ENCODE measurements around the gene IQGAP3. TPM values are rescaled to one million over a fixed set of nuclear protein-coding genes. Genes with fewer than 3 reads are reported as not detected.

Gene IQGAP3
- total and polyA plus RNA-seq, 12 donors: 0.07 to 3.8 (median 0.23) TPM

DNA sequence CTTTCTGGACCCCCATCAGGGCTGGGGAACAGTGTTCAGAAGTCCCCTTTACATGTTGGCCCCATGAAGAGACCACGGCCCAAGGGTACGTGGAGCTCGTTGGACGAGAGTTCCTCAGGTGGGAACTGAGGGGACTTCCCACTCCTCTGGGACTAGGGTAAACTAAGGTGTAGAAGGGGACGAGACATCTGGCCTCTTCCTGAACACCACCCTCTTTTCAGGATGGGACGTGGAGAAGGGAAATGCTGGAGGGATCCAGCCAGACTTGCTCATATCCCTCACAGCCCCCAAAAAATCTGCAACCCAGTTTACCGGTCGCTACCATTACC lies 21.3 kb upstream of the IQGAP3 start:
- DNase-seq: no peak
- no peak overlapping the region for H3K4me3 ChIP-seq
- TF ChIP-seq, protein P1, sequence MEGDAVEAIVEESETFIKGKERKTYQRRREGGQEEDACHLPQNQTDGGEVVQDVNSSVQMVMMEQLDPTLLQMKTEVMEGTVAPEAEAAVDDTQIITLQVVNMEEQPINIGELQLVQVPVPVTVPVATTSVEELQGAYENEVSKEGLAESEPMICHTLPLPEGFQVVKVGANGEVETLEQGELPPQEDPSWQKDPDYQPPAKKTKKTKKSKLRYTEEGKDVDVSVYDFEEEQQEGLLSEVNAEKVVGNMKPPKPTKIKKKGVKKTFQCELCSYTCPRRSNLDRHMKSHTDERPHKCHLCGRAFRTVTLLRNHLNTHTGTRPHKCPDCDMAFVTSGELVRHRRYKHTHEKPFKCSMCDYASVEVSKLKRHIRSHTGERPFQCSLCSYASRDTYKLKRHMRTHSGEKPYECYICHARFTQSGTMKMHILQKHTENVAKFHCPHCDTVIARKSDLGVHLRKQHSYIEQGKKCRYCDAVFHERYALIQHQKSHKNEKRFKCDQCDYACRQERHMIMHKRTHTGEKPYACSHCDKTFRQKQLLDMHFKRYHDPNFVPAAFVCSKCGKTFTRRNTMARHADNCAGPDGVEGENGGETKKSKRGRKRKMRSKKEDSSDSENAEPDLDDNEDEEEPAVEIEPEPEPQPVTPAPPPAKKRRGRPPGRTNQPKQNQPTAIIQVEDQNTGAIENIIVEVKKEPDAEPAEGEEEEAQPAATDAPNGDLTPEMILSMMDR (IDR thresholded peaks at IDR 0.05): no peak
- H3K36me3 ChIP-seq: peaks cover 0 to 62% (median 25%) of the 10 kb centered on the region in 9 donors
- H3K27me3 ChIP-seq: no peaks in the 10 kb centered on the region
- H3K4me1 ChIP-seq: peaks cover 3 to 19% (median 13%) of the 10 kb centered on the region in 9 donors
- intact Hi-C loops (cut with DNase I): loop anchor here in 5 of 10 donors (5.0 to 10.0 kb wide), 5 partner anchors 86 to 141 kb away; partner anchors contain the start of gene MEF2D (in 1 of the 5)
- 90 to 93% methylated on average over 8 of the region's 8 CpGs for WGBS, 2 donors
- H3K9me3 ChIP-seq: no peaks in the 10 kb centered on the region
- no peak overlapping the region for H3K27ac ChIP-seq
- ATAC-seq: no peak

DNA sequence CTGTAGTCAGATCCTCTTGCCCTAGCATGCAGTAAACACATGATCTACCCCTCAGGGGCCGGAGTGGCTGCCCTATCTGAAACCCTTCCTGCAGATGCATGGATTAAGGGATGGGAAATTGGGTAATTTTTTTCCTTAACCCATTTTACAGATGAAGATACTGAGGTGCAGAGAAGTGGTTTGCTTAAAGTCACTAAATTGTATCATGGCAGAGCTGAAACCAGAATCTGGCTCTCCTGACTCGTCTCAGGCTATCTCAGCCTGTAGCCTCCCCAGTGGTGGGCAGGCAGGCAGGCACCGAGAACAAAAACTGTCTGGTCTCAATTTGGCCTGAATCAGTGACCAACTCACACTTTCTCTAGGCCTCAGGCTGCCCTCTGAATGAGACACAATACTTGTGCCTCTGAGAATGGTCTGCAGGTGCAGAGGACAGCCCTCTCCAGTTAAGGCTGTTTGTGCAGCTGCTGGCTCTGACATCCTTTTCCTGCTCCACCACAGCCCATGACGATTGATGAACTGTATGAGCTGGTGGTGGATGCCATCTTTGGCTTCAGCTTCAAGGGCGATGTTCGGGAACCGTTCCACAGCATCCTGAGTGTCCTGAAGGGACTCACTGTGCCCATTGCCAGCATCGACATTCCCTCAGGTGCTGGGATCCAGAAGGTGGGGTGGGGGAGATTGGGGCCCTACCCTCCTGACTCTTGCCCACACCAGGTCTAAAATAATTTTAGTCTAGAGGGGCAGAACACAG lies 20.7 kb upstream of the IQGAP3 start:
- H3K4me3 ChIP-seq: peak overlapping the region in 1 of 10 donors; percentile 87
- peaks cover 0 to 56% (median 22%) of the 10 kb centered on the region in 9 donors for H3K36me3 ChIP-seq
- H3K27me3 ChIP-seq: no peaks in the 10 kb centered on the region
- TF ChIP-seq, protein P1 (IDR thresholded peaks at IDR 0.05): no peak
- H3K4me1 ChIP-seq: peaks cover 3 to 19% (median 13%) of the 10 kb centered on the region in 9 donors
- DNase-seq: no peak
- H3K9me3 ChIP-seq: no peaks in the 10 kb centered on the region
- no peak overlapping the region for H3K27ac ChIP-seq
- intact Hi-C loops (cut with DNase I): loop anchor here in 5 of 10 donors (5.0 to 10.0 kb wide), 5 partner anchors 86 to 141 kb away; partner anchors contain the start of gene MEF2D (in 1 of the 5)
- 81 to 88% methylated on average over 8 of the region's 8 CpGs for WGBS, 2 donors
- no peak for ATAC-seq

DNA sequence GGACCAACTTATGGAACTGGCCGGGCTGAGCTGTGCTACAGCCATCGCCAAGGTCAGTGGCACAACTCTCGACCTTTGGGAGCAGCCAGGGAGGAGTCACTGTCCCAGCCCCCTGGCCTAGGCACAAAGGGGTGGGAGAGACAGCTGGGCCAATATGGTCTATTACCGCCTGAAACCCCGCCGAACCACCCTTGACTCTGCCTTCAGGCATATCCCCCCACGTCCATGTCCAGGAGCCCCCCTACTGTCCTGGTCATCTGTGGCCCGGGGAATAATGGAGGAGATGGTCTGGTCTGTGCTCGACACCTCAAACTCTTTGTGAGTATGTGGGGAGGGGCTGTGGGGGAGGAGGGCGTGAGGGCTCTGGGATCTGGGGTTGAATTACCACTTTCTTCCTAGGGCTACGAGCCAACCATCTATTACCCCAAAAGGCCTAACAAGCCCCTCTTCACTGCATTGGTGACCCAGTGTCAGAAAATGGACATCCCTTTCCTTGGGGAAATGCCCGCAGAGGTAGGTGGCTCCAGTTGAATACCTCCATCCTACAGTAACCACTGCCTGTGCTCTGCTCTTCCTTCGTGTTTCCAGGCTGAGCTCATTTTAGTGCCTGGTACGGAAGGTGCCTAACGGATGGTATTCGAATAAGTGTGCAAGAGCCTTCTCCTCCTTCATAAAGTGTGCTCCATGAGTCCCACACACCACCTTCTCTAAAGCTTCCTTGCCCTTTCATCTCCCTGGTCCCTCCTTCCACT lies 20.0 kb upstream of the IQGAP3 start:
- DNase-seq (no peak), ATAC-seq (peak in 3 of 8 donors; percentile 4 to 54 (median 36))
- Histone ChIP-seq H3K9me3 (no peaks in the 10 kb centered on the region), H3K27me3 (no peaks in the 10 kb centered on the region), H3K36me3 (peaks cover 0 to 49% (median 19%) of the 10 kb centered on the region in 9 donors), H3K4me3 (peak overlapping the region; percentile 59 to 97 (median 81)), H3K27ac (peak overlapping the region; percentile 74 to 92 (median 86)), H3K4me1 (peaks cover 3 to 19% (median 13%) of the 10 kb centered on the region in 9 donors)
- 54 to 57% methylated on average over 16 of the region's 16 CpGs for WGBS, 2 donors
- TF ChIP-seq, protein P1 (IDR thresholded peaks at IDR 0.05): no peak
- intact Hi-C loops (cut with DNase I): loop anchor here in 5 of 10 donors (5.0 to 10.0 kb wide), 5 partner anchors 85 to 140 kb away; partner anchors contain the start of gene MEF2D (in 1 of the 5)
